ENCODE results near the gene RASA2.

GRCh38 chr3:141642215-141642614 is 155.4 kb downstream of the RASA2 start:
- TF ChIP-seq POLR2AphosphoS5 (IDR thresholded peaks at IDR 0.05; ENCODE audit: low read length) (no peak), RAD21 (IDR thresholded peaks at IDR 0.05; ENCODE audit: insufficient read depth, low read depth, low read length) (no peak), CHD4 (IDR thresholded peaks at IDR 0.05) (no peak), BRCA1 (IDR thresholded peaks at IDR 0.05; ENCODE audit: low read depth, low read length) (no peak), KDM1A (IDR thresholded peaks at IDR 0.05; ENCODE audit: borderline replicate concordance) (no peak), TAF1 (IDR thresholded peaks at IDR 0.05; ENCODE audit: borderline replicate concordance, low read depth, low read length) (no peak), CTCF (IDR thresholded peaks at IDR 0.05 in 2 of 3, conservative IDR thresholded peaks at IDR 0.05 in 1 of 3; ENCODE audit: control insufficient read depth in 2 of 3, extremely low read depth in 1 of 3, insufficient read depth in 1 of 3, low read depth in 3 of 3, low read length in 3 of 3) (no peak), CREM (IDR thresholded peaks at IDR 0.05; ENCODE audit: low read depth) (no peak), SIN3A (IDR thresholded peaks at IDR 0.05; ENCODE audit: low read depth, low read length) (no peak), POLR2A (IDR thresholded peaks at IDR 0.05; ENCODE audit: low read depth, low read length) (no peak), REST (IDR thresholded peaks at IDR 0.05; ENCODE audit: low read depth, low read length) (no peak), ZNF217 (IDR thresholded peaks at IDR 0.05) (no peak)

Data from GM12878 (cell line).